ENCODE results near the gene SRC.

- TF ChIP-seq GATA3 (IDR thresholded peaks at IDR 0.05; ENCODE audit: low read depth, low read length), result no peak
- no peak for TF ChIP-seq GATA2 (IDR thresholded peaks at IDR 0.05; ENCODE audit: low read depth, low read length)
These were observed at the start of gene SRC for GRCh38 chr20:37345339-37346235.

All from SH-SY5Y (cell line).